ENCODE measurements around the gene CACNB2. TPM values are rescaled to one million over a fixed set of nuclear protein-coding genes. Genes with fewer than 3 reads are reported as not detected.

The CACNB2 gene
- total and polyA plus RNA-seq, 2 donors (not counting 3 experiments of a cell fraction or from before 2014, with no cell fraction given) = not detected

- Histone ChIP-seq H3K4me3 (replicated peaks in 1 of 3; ENCODE audit: insufficient read depth in 1 of 3, low read depth in 1 of 3, low read length in 3 of 3) (no peak overlapping the region), H3K9ac (replicated peaks; ENCODE audit: extremely low read depth, insufficient read depth, low read length) (no peak overlapping the region), H3K27ac (ENCODE audit: insufficient read depth, low read depth, low read length) (no peak overlapping the region), H2AFZ (ENCODE audit: low read depth, low read length) (no peak overlapping the region), H3K4me2 (ENCODE audit: insufficient read depth, low read length) (no peak overlapping the region), H3K4me1 (ENCODE audit: control insufficient read depth, extremely low read depth, insufficient read depth, low read length) (no peaks in the 10 kb centered on the region), H4K20me1 (replicated peaks; ENCODE audit: control insufficient read depth, extremely low read depth, insufficient read depth, low read length) (no peaks in the 10 kb centered on the region), H3K79me2 (ENCODE audit: control insufficient read depth, insufficient read depth, low read length) (no peaks in the 10 kb centered on the region), H3K27me3 (ENCODE audit: control insufficient read depth in 2 of 2, insufficient read depth in 2 of 2, low read length in 2 of 2) (no peaks in the 10 kb centered on the region), H3K9me1 (replicated peaks; ENCODE audit: control insufficient read depth, extremely low read depth, insufficient read depth, low read length) (no peaks in the 10 kb centered on the region), H3K9me3 (replicated peaks; ENCODE audit: control insufficient read depth, insufficient read depth, low read length) (no peaks in the 10 kb centered on the region), H3K36me3 (ENCODE audit: control insufficient read depth in 2 of 2, extremely low read depth in 1 of 2, insufficient read depth in 2 of 2, low read length in 2 of 2) (no peaks in the 10 kb centered on the region)
- ChIA-PET POLR2A (no interaction called here), CTCF (no interaction called here)
- intact Hi-C loops (cut with micrococcal nuclease) (no loop called here), dilution Hi-C loops (cut with MboI; ENCODE audit: extremely low pct_ligation_motif_present, low sequenced_read_pairs) (no loop called here)
- FAIRE-seq = no peak
- DNase-seq (ENCODE audit: low read depth, low spot score) = no peak
- BruUV-seq (replicated peaks) = no TSS peak
- TF ChIP-seq MYC (IDR thresholded peaks at IDR 0.05; ENCODE audit: low read depth, low read length) (no peak), CTCF (IDR thresholded peaks at IDR 0.05; ENCODE audit: extremely low read depth in 1 of 2, insufficient read depth in 1 of 2, low read depth in 1 of 2, low read length in 2 of 2) (no peak), MAX (IDR thresholded peaks at IDR 0.05; ENCODE audit: insufficient read depth, insufficient read length) (no peak), JUN (IDR thresholded peaks at IDR 0.05; ENCODE audit: borderline replicate concordance, insufficient read depth, insufficient read length, low read depth) (no peak), GATA2 (IDR thresholded peaks at IDR 0.05; ENCODE audit: insufficient read depth, insufficient read length, low read depth, low read length) (no peak), EZH2 (IDR thresholded peaks at IDR 0.05; ENCODE audit: borderline replicate concordance, low read depth, low read length, severe bottlenecking) (no peak), POLR2AphosphoS5 (IDR thresholded peaks at IDR 0.05; ENCODE audit: insufficient read depth, low read depth, low read length) (no peak), FOS (IDR thresholded peaks at IDR 0.05; ENCODE audit: borderline replicate concordance, insufficient read depth, low read length) (no peak), POLR2A (IDR thresholded peaks at IDR 0.05; ENCODE audit: low read depth, low read length) (no peak)
These were observed 82.6 kb downstream of the CACNB2 start for GRCh38 chr10:18222866-18223265.

All from endothelial cell of umbilical vein (primary cell).